Neutrophil (primary cell): Measurements from ENCODE around the gene NUB1.

Source experiments
- H3K27ac ChIP-seq: fragments of 200-600 bp; sonication (generic); 2 replicates; pipeline ENCODE4 v1.5.1; 2016; ENCODE audit warnings: mild to moderate bottlenecking, moderate library complexity
- H3K27me3 ChIP-seq: fragments of 200-600 bp; sonication (generic); 2 replicates; pipeline ENCODE4 v1.6.0; 2016; ENCODE audit warnings: mild to moderate bottlenecking
- H3K36me3 ChIP-seq: fragments of 200-600 bp; sonication (generic); 2 replicates; pipeline ENCODE4 v1.5.1; 2017
- H3K4me1 ChIP-seq, 2 experiments: fragments of 200-600 bp in 1 of 2; sonication (generic) in 1 of 2; 1 replicate in 1 of 2; 2 replicates in 1 of 2; pipeline versions ENCODE4 v1.5.1 to v1.6.1; 2013 to 2016; ENCODE audit warnings: low read depth in 1 of 2, low read length in 1 of 2, mild to moderate bottlenecking in 1 of 2, moderate library complexity in 1 of 2; ENCODE audit not compliant: control insufficient read depth in 1 of 2, insufficient read depth in 1 of 2
- H3K4me3 ChIP-seq, 2 experiments: fragments of 200-600 bp in 1 of 2; sonication (generic) in 1 of 2; 1 replicate in 1 of 2; 2 replicates in 1 of 2; pipeline ENCODE4 v1.5.1; 2013 to 2016; ENCODE audit warnings: low read depth in 1 of 2, low read length in 1 of 2, mild to moderate bottlenecking in 1 of 2, moderate library complexity in 1 of 2
- H3K9me3 ChIP-seq: fragments of 200-600 bp; sonication (generic); 2 replicates; pipeline ENCODE4 v1.5.1; 2016
- CTCF ChIP-seq: fragments of 200-600 bp; sonication (generic); IDR thresholded peaks from 2 replicates; pipeline ENCODE4 v1.5.1; 2016; ENCODE audit warnings: antibody characterized with exemption

Gene NUB1

GRCh38 chr7:151404216-151405011 is 62.8 kb downstream of the NUB1 start:
- peaks cover 38% of the 10 kb centered on the region for H3K27me3 ChIP-seq
- no peaks in the 10 kb centered on the region for H3K9me3 ChIP-seq
- no peak overlapping the region for H3K4me3 ChIP-seq
- TF ChIP-seq CTCF: no peak
- peaks cover 0 to 9% of the 10 kb centered on the region in 2 experiments for H3K4me1 ChIP-seq
- no peak overlapping the region for H3K27ac ChIP-seq
- no peaks in the 10 kb centered on the region for H3K36me3 ChIP-seq

GRCh38 chr7:151405056-151405455 is 63.4 kb downstream of the NUB1 start:
- no peaks in the 10 kb centered on the region for H3K36me3 ChIP-seq
- H3K27me3 ChIP-seq: peaks cover 44% of the 10 kb centered on the region
- H3K9me3 ChIP-seq: no peaks in the 10 kb centered on the region
- H3K4me3 ChIP-seq: no peak overlapping the region
- H3K4me1 ChIP-seq: peaks cover 0 to 16% of the 10 kb centered on the region in 2 experiments
- no peak overlapping the region for H3K27ac ChIP-seq
- no peak for TF ChIP-seq CTCF

GRCh38 chr7:151405588-151405987 is 64.0 kb downstream of the NUB1 start:
- Histone ChIP-seq H3K4me3 (no peak overlapping the region), H3K27ac (no peak overlapping the region), H3K36me3 (no peaks in the 10 kb centered on the region), H3K9me3 (no peaks in the 10 kb centered on the region), H3K27me3 (peaks cover 49% of the 10 kb centered on the region), H3K4me1 (peaks cover 0 to 18% of the 10 kb centered on the region in 2 experiments)
- TF ChIP-seq CTCF: no peak

- Histone ChIP-seq H3K36me3 (no peaks in the 10 kb centered on the region), H3K27me3 (peaks cover 56% of the 10 kb centered on the region), H3K4me1 (peaks cover 0 to 18% of the 10 kb centered on the region in 2 experiments), H3K9me3 (no peaks in the 10 kb centered on the region), H3K27ac (no peak overlapping the region), H3K4me3 (no peak overlapping the region)
- TF ChIP-seq CTCF: no peak
Observed at GRCh38 chr7:151406051-151406875, 64.7 kb downstream of the NUB1 start.

- H3K36me3 ChIP-seq: no peaks in the 10 kb centered on the region
- peaks cover 0 to 18% of the 10 kb centered on the region in 2 experiments for H3K4me1 ChIP-seq
- no peak overlapping the region for H3K4me3 ChIP-seq
- no peak overlapping the region for H3K27ac ChIP-seq
- H3K9me3 ChIP-seq: no peaks in the 10 kb centered on the region
- TF ChIP-seq CTCF: no peak
- peaks cover 64% of the 10 kb centered on the region for H3K27me3 ChIP-seq
Observed at GRCh38 chr7:151406886-151407583, 65.4 kb downstream of the NUB1 start.
